LNCAP (cell line): Measurements from ENCODE around the gene SOST.

Experiments used
- TF ChIP-seq, protein P1 (sequence below): fragments of 450-650 bp; IDR thresholded peaks from 2 replicates; pipeline ENCODE4 v1.5.1; 2017; ENCODE audit warnings: mild to moderate bottlenecking

Gene SOST

DNA sequence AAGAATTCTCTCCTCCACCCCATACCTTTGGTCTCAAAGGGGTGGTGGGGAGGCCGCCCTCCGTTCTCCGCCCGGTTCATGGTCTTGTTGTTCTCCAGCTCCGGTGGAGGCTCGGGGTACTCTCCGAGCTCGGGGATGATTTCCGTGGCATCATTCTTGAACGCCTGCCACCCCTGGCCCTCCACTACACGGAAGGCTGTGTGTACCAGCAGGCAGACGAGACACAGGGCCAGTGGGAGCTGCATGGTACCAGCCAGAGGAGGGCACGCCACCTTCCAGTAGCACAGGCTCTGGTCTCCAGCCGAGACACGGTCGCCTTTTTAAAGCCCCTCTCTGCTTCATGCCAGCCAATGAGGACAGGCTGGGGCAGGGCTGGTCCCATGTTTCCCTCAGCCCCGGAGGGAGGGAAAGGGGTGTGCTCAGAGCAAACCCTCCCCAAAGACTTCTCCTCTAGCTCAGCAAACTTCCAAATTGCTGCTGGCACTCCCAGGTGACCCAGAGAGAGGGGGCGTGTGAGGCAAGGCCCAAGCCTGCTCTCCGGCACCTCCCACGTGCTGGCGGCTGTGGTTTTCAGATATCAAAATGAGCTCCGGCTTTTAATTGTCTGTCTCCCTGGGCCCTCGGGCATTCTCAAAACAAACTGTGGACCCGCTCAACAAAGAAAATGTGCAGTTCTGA is at the start of gene SOST:
SOST (minus strand) TSS at position 295 of the 678 bp plus-strand sequence; CDS start at position 245, 50 bp downstream.
- TF ChIP-seq, protein P1, sequence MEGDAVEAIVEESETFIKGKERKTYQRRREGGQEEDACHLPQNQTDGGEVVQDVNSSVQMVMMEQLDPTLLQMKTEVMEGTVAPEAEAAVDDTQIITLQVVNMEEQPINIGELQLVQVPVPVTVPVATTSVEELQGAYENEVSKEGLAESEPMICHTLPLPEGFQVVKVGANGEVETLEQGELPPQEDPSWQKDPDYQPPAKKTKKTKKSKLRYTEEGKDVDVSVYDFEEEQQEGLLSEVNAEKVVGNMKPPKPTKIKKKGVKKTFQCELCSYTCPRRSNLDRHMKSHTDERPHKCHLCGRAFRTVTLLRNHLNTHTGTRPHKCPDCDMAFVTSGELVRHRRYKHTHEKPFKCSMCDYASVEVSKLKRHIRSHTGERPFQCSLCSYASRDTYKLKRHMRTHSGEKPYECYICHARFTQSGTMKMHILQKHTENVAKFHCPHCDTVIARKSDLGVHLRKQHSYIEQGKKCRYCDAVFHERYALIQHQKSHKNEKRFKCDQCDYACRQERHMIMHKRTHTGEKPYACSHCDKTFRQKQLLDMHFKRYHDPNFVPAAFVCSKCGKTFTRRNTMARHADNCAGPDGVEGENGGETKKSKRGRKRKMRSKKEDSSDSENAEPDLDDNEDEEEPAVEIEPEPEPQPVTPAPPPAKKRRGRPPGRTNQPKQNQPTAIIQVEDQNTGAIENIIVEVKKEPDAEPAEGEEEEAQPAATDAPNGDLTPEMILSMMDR = no peak

DNA sequence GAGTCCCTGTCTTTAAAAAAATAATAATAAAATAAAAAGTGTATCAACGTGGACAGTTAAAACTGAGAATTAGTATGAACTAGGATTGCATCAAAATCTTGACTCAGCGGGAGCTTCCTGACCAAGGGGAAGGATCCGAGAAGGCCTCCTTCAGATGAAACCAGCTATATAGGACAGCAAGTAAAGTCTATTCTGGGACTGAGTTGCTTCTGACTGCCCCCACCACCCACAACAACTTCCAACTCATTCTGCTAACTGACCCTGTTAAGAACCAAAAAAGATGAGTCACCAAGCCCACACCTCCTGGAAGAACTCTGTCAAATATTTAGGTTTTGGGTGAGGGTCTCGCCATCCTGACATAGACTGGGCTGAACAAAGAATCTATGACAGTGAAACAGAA is 49.5 kb upstream of the SOST start:
- TF ChIP-seq, protein P1 = no peak

DNA sequence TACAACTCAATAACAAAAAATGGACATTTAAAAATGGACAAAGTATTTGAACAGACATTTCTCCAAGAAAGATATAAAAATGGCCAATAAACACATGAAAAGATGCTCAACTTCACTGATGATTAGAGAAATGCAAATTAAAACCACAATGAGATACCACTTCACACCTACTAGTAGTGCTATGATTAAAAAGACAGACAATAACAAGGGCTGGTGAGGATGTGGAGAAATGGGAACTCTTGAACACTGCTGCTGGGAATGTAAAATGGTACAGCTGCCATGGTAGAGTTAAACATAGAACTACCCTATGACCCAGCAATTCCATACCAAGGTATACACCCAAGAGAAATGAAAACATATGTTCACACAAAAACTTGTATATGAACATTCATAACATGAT is 46.5 kb upstream of the SOST start:
- TF ChIP-seq, protein P1 = no peak

DNA sequence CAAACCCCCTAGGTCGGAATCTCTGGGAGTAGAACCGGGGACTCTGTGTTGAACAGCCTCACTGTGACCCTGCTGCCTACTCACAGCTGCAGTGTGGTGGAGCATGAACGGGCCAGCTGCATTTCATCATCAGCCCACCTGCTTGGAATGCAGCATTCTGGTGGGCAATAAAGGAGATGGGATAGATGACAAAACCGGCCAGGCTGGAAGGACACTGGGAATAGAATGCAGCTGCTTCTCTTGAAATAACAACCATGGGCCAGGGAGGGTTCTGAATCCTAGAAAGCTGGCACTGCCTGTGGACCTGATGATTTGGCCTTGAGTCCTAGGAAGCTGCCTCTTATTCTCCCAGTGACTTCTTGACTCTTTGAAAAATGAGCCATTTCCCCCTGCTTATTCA is 45.2 kb upstream of the SOST start:
- TF ChIP-seq, protein P1 = no peak

DNA sequence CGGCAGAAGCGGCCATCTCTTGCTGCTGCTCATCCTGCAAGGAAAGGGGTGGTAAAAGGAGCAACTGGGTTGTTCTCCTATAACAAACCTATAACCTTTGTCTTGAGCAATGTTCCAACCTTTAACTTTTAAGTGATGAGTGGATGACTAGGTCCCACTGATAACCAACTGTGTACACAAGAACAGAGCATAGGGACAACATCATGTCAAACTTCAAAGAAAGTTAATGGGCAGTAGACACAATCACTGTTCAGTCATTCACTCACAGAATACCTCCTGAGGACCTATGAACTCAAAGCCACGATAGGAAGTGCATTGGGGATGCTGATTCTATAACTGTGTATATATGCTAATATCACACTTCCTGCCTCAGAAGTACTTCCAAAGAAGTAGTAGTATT is 43.3 kb upstream of the SOST start:
- TF ChIP-seq, protein P1 = no peak

DNA sequence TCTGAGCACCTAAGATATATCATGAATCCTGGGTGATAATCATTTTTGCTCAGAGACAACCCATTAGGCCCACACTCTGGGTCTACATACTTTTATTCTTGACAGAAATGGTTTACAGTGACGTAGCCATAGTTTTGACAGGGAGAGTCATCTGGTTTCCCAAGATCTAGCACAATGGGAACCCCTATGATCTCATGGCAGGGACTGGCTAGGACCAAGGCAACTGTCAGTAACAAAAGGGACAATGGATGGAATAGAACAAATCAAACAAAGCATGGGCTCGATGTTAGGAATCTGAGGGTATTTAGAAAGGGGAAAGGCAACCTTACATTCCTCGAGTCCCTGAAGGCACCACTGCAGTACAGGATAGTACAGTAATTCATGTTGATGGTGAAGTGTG is 42.1 kb upstream of the SOST start:
- TF ChIP-seq, protein P1 = no peak

DNA sequence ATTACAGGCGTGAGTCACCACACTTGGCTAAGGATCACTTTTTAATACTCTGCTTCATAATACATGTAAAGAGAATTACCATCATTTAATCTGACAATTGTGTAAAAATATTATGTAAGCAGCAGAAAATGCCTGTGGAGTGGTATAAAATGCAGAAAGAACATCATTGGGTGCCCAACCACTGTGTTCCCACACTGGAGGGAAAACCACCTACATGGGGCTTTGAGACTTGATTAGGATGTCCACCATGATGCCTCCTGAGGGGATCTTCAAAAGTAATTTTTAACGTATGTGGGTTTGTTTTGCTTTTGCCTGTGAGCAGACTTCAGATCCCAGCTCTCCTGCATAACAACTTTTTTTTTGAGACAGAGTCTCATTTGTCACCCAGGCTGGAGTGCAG is 40.5 kb upstream of the SOST start:
- TF ChIP-seq, protein P1 = no peak

DNA sequence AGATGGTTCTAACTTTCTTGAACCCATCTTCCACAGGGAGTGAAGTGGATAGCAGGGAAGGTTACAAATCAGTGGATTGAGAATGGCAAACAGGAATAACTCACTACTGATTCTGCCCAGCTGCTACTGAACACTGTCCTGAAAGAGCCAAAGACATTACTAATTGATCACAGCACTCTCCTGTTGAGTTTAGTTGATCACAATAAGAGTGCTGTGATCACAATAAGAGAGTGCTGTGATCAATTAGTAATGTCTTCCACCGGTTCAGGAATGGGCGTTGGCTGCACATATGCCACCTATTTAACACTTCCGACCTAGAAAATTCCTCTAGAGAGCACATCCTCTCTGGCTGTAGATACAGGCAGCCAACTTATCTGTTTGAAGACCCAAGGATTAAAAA is 33.0 kb upstream of the SOST start:
- TF ChIP-seq, protein P1 = no peak
